K562 (cell line): ENCODE data around the gene CD9. TPM values are rescaled to one million over a fixed set of nuclear protein-coding genes. Genes with fewer than 3 reads are reported as not detected.

ENCODE experiments used
- ATAC-seq: fragments of 200-7000 bp; cut with Tn5 transposase; 3 replicates; pipeline ENCODE4 v1.9.1; 2020; ENCODE audit warnings: moderate library complexity
- BruUV-seq: library from RNA; stranded (reverse); fragments of 400-500 nt; replicated peaks from 2 replicates; lab custom pipeline; 2021; lab: Mats Ljungman, UMichigan
- CTCF ChIA-PET: fragments of 300-600 bp; formaldehyde crosslinking; extraction: SDS; loops from one replicate; lab custom pipeline; 2021; ENCODE audit warnings: low intra/inter-chr PET ratio; lab: Yijun Ruan, JAX
- POLR2A ChIA-PET: fragments of 300-600, 350-650 bp; sonication (Branson Sonifier 250); formaldehyde crosslinking; extraction: SDS; loops from one replicate; lab custom pipeline; 2021; ENCODE audit warnings: antibody characterized with exemption, inconsistent platforms; lab: Yijun Ruan, JAX
- DNase-seq, 4 experiments: peaks; one replicate each; pipeline versions ENCODE4 v3.0.0 to v3.0.0-alpha.2; 2011 to 2018; ENCODE audit warnings: low spot score in 3 of 4, mixed read lengths in 3 of 4; ENCODE audit errors: extremely low read depth in 1 of 4
- FAIRE-seq: peaks from 2 replicates; lab custom pipeline; 2011; peaks lifted over from hg19 to GRCh38; lab: Jason Lieb, UNC
- H2AFZ ChIP-seq: 2 replicates; pipeline ENCODE4 v1.6.0; 2011; ENCODE audit warnings: low read depth, low read length, control low read depth, inconsistent platforms
- H3K27ac ChIP-seq: fragments of 200-600 bp; 3 replicates; pipeline ENCODE4 v1.8.0; 2011; ENCODE audit warnings: low read depth, mild to moderate bottlenecking, control low read depth, inconsistent platforms, low read length, moderate library complexity, mixed read lengths; ENCODE audit errors: extremely low read depth
- H3K27me3 ChIP-seq, 2 experiments: fragments of 300-600 bp in 1 of 2; 2 replicates in 1 of 2; 3 replicates in 1 of 2; pipeline versions ENCODE4 v1.6.0 to v1.8.0; 2011; ENCODE audit warnings: inconsistent platforms in 2 of 2, low read length in 2 of 2, mild to moderate bottlenecking in 1 of 2, mixed read lengths in 1 of 2, moderate library complexity in 1 of 2; ENCODE audit not compliant: control insufficient read depth in 2 of 2, insufficient read depth in 2 of 2
- H3K36me3 ChIP-seq: fragments of 300-600 bp; 3 replicates; pipeline ENCODE4 v1.8.0; 2011; ENCODE audit warnings: mild to moderate bottlenecking, low read length, inconsistent platforms; ENCODE audit not compliant: control insufficient read depth, insufficient read depth
- H3K4me1 ChIP-seq, 2 experiments: fragments of 200-600 bp in 1 of 2; replicated peaks in 1 of 2; 2 replicates in 1 of 2; 3 replicates in 1 of 2; pipeline versions ENCODE4 v1.5.1 to v1.8.0; 2011; ENCODE audit warnings: inconsistent platforms in 2 of 2, low read length in 2 of 2, mild to moderate bottlenecking in 1 of 2, mixed read lengths in 1 of 2, moderate library complexity in 1 of 2; ENCODE audit not compliant: control insufficient read depth in 2 of 2, insufficient read depth in 2 of 2
- H3K4me2 ChIP-seq: 2 replicates; pipeline ENCODE4 v1.6.1; 2011; ENCODE audit warnings: low read length, control low read depth, inconsistent platforms, mixed read lengths; ENCODE audit not compliant: insufficient read depth
- H3K4me3 ChIP-seq: fragments of 200-600 bp; sonication (generic), shearing (Covaris generic); 2 replicates; pipeline ENCODE4 v1.5.1; 2016; ENCODE audit warnings: control low read depth, inconsistent platforms
- H3K79me2 ChIP-seq: fragments of 200-600 bp; 3 replicates; pipeline ENCODE4 v1.8.0; 2011; ENCODE audit warnings: low read length, inconsistent platforms; ENCODE audit not compliant: control insufficient read depth, insufficient read depth
- H3K9ac ChIP-seq, 2 experiments: 2 replicates each; pipeline versions ENCODE4 v1.6.0 to v1.6.1; 2011; ENCODE audit warnings: low read depth in 2 of 2, low read length in 2 of 2, control low read depth in 1 of 2, inconsistent platforms in 1 of 2, mild to moderate bottlenecking in 1 of 2, mixed read lengths in 1 of 2; ENCODE audit not compliant: insufficient read depth in 1 of 2
- H3K9me1 ChIP-seq: one replicate; pipeline ENCODE4 v1.6.0; 2011; ENCODE audit warnings: inconsistent platforms, mild to moderate bottlenecking, low read length, moderate library complexity; ENCODE audit not compliant: control insufficient read depth, insufficient read depth
- H3K9me3 ChIP-seq: replicated peaks from 2 replicates; pipeline ENCODE4 v1.5.1; 2011; ENCODE audit warnings: low read depth, low read length, inconsistent platforms; ENCODE audit not compliant: control insufficient read depth, insufficient read depth
- H4K20me1 ChIP-seq: replicated peaks from 2 replicates; pipeline ENCODE4 v1.6.1; 2011; ENCODE audit warnings: low read length, inconsistent platforms, mixed read lengths; ENCODE audit not compliant: control insufficient read depth, insufficient read depth
- WHSC1 ChIP-seq: IDR thresholded peaks from one replicate; pipeline ENCODE4 v1.6.1; 2012; ENCODE audit warnings: low read length, control low read depth, inconsistent platforms
- WGBS: fragments of 100-300 bp; shearing (Covaris generic); methylation state at CpG from one replicate; pipeline ENCODE4 v1.1.6; 2016; ENCODE audit warnings: low coverage, mixed read lengths; ENCODE audit not compliant: insufficient coverage; ENCODE audit errors: missing lambda C conversion rate; 5-methylcytosine and 5-hydroxymethylcytosine counted together
- in situ Hi-C: fragments of 300-500 bp; cut with MboI; formaldehyde crosslinking; loops from 4 replicates; pipeline ENCODE4 v1.15.0; 2018; ENCODE audit warnings: inconsistent platforms, mixed read lengths
- intact Hi-C: fragments of 100-400 bp; cut with micrococcal nuclease; formaldehyde crosslinking; loops from 2 replicates; pipeline ENCODE4 v1.14.2; 2022
- polyA plus RNA-seq, 8 experiments: library from polyadenylated mRNA; depleted of rRNA in 4 of 8; stranded (reverse) in 5 of 8; unstranded in 3 of 8; fragments of >200 nt; fragmentation: Nextera tagmentation in 2 of 8; fragmentation: Illumina TruSeq in 1 of 8; extraction: Ambion mirVana in 2 of 8; extraction: Trizol in 1 of 8; gene quantifications; 2 replicates each; pipeline versions ENCODE4 v1.2.1 to v1.2.3, GENCODE V29; 2011 to 2014; ENCODE audit warnings: inconsistent platforms in 1 of 8, missing spikeins in 1 of 8
- total RNA-seq, 7 experiments: library from RNA; depleted of rRNA in 6 of 7; stranded (reverse); fragments of >200 nt in 6 of 7; fragmentation: Illumina TruSeq in 2 of 7; extraction: Trizol in 2 of 7; gene quantifications; 2 replicates each; pipeline versions ENCODE4 v1.2.1 to v1.2.3, GENCODE V29; 2011 to 2021; ENCODE audit warnings: low replicate concordance in 1 of 7
- TF ChIP-seq, protein P1 (sequence below): fragments of 450-650 bp; IDR thresholded peaks from 2 replicates; pipeline ENCODE4 v1.6.1; 2016
- TF ChIP-seq, protein P2 (sequence below): fragments of 200-800 bp; sonication (Bioruptor generic); IDR thresholded peaks from 2 replicates; pipeline ENCODE4 v1.6.1; 2017; ENCODE audit warnings: missing genetic modification characterization, missing compliant biosample characterization

The CD9 gene
- total and polyA plus RNA-seq, 9 of the 15 experiments (the other 6 are each of a cell fraction or from before 2014, with no cell fraction given), result 0.43 to 5.6 (median 0.62) TPM

DNA sequence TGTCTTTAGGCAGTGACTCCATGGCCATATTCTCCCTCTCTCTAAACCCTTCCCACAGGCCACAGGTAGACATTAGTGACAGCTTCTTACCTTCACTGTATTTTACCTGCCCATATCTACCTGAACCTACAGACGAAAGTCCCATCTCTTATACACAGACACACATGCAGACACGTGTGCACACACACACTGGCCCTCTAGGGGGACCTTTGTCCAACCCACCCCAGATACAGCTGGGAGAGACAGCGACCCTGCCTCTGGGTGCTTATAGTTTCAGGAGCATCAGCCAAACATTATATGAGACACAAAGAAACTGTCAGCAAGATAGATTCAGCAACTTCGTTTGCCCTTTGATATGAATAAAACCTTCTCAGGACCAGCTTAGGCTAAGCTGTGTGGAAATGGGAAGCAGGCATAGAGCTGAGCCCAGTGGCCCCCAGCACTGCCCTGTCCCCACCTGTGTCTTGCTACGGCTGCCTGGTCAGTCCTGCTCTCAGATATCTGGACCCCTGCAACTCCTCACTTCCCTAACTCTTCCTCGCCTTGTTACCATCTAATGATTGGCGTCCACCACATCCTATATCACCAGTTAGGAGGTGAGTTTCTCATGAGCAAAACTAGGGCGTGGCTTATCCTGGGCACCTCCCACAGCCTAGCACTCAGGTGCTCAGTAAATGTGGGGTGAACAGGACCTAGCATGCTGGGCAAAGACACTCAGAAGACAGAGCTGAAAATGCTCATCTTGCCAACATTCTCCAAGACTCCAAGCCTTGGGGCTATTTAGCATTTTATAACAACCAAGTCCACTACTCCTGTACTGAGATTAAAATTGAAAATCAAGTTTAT, 12.0 kb upstream of the CD9 start:
- BruUV-seq, result no TSS peak
- no peak overlapping the region for H2AFZ ChIP-seq

More for the DNA sequence above, 12.0 kb upstream of the CD9 start:
- H3K4me2 ChIP-seq, result no peak overlapping the region
- TF ChIP-seq, protein P1, sequence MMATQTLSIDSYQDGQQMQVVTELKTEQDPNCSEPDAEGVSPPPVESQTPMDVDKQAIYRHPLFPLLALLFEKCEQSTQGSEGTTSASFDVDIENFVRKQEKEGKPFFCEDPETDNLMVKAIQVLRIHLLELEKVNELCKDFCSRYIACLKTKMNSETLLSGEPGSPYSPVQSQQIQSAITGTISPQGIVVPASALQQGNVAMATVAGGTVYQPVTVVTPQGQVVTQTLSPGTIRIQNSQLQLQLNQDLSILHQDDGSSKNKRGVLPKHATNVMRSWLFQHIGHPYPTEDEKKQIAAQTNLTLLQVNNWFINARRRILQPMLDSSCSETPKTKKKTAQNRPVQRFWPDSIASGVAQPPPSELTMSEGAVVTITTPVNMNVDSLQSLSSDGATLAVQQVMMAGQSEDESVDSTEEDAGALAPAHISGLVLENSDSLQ, result peak; percentile 46; the same call in 1 of the 2 replicates
- TF ChIP-seq, protein P2, sequence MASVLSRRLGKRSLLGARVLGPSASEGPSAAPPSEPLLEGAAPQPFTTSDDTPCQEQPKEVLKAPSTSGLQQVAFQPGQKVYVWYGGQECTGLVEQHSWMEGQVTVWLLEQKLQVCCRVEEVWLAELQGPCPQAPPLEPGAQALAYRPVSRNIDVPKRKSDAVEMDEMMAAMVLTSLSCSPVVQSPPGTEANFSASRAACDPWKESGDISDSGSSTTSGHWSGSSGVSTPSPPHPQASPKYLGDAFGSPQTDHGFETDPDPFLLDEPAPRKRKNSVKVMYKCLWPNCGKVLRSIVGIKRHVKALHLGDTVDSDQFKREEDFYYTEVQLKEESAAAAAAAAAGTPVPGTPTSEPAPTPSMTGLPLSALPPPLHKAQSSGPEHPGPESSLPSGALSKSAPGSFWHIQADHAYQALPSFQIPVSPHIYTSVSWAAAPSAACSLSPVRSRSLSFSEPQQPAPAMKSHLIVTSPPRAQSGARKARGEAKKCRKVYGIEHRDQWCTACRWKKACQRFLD (CRISPR knock-in tag), result no peak
- TF ChIP-seq WHSC1, result no peak
- no peaks in the 10 kb centered on the region for H4K20me1 ChIP-seq
- H3K36me3 ChIP-seq, result no peaks in the 10 kb centered on the region
- H3K9ac ChIP-seq, result no peak overlapping the region
- in situ Hi-C loops (no loop called here), intact Hi-C loops (no loop called here)
- no peaks in the 10 kb centered on the region for H3K79me2 ChIP-seq
- H3K4me3 ChIP-seq, result no peak overlapping the region
- CTCF ChIA-PET, result no interaction called here
- FAIRE-seq, result no peak
- 3% methylated on average over 8 of the region's 8 CpGs for WGBS
- H3K4me1 ChIP-seq, result peaks cover 0 to 3% of the 10 kb centered on the region in 2 experiments; a peak in 1 of 5 replicates
- H3K9me3 ChIP-seq, result no peaks in the 10 kb centered on the region; the same call in 1 of the 2 replicates
- peak; percentile 34; the same call in 1 of the 3 replicates for ATAC-seq
- no peaks in the 10 kb centered on the region for H3K9me1 ChIP-seq
- H3K27ac ChIP-seq, result no peak overlapping the region
- POLR2A ChIA-PET, result interaction anchor here (0.9 kb wide), 1 partner anchor 33 kb away, joined by 3 read pairs; no protein-coding TSS in a partner anchor
- H3K27me3 ChIP-seq, result peaks cover 4 to 18% of the 10 kb centered on the region in 2 experiments; a peak in 4 of 5 replicates
- DNase-seq, result no peak
